OCI-LY7 (cell line): ENCODE results near the gene HOGA1. TPM values are rescaled to one million over a fixed set of nuclear protein-coding genes. Genes with fewer than 3 reads are reported as not detected.
"Not testable (repeated sequence)": the region's sequence is repeated elsewhere in the genome, so short reads cannot be mapped to it uniquely, and the experiment has no call there.

ENCODE experiments used
- BruUV-seq: library from RNA; stranded (reverse); fragments of 400-500 nt; replicated peaks from 2 replicates; lab custom pipeline; 2021; lab: Mats Ljungman, UMichigan
- CTCF ChIA-PET: fragments of 300-600 bp; sonication (Branson Sonifier 250); formaldehyde crosslinking; loops from one replicate; lab custom pipeline; 2022; ENCODE audit warnings: antibody characterized with exemption; ENCODE audit not compliant: unreplicated experiment; lab: Charles Lee
- POLR2A ChIA-PET: fragments of 300-600 bp; sonication (Branson Sonifier 250); formaldehyde crosslinking; loops from one replicate; lab custom pipeline; 2022; ENCODE audit warnings: antibody characterized with exemption; lab: Charles Lee
- DNase-seq: peaks from one replicate; pipeline ENCODE4 v3.0.0-alpha.2; 2015; ENCODE audit warnings: low spot score
- H2AFZ ChIP-seq: fragments of 200-600 bp; sonication (generic), shearing (Covaris generic); 2 replicates; pipeline ENCODE4 v1.6.1; 2014; ENCODE audit warnings: mild to moderate bottlenecking, antibody characterized with exemption, low read length, moderate library complexity
- H3K27ac ChIP-seq: fragments of 200-600 bp; sonication (generic); 2 replicates; pipeline ENCODE4 v1.5.1; 2014; ENCODE audit warnings: mixed run types, low read depth, mild to moderate bottlenecking, moderate library complexity, low read length, inconsistent platforms; ENCODE audit not compliant: poor library complexity, severe bottlenecking
- H3K36me3 ChIP-seq: fragments of 200-600 bp; sonication (generic); 2 replicates; pipeline ENCODE4 v1.6.1; 2014; ENCODE audit warnings: mild to moderate bottlenecking, antibody characterized with exemption, low read length, moderate library complexity, mixed read lengths; ENCODE audit not compliant: insufficient read depth
- H3K4me1 ChIP-seq: fragments of 200-600 bp; sonication (generic); 2 replicates; pipeline ENCODE4 v1.5.1; 2014; ENCODE audit warnings: mild to moderate bottlenecking, low read length; ENCODE audit not compliant: insufficient read depth, poor library complexity, severe bottlenecking
- H3K4me2 ChIP-seq: fragments of 200-600 bp; sonication (generic); 2 replicates; pipeline ENCODE4 v1.6.1; 2014; ENCODE audit warnings: mild to moderate bottlenecking, low read length
- H3K4me3 ChIP-seq: fragments of 200-600 bp; sonication (generic); 2 replicates; pipeline ENCODE4 v1.5.1; 2014; ENCODE audit warnings: mild to moderate bottlenecking, low read depth, low read length; ENCODE audit not compliant: poor library complexity, severe bottlenecking
- H3K79me2 ChIP-seq: fragments of 200-600 bp; sonication (generic); 2 replicates; pipeline ENCODE4 v1.6.1; 2016; ENCODE audit warnings: low read depth, mild to moderate bottlenecking, low read length, moderate library complexity, mixed read lengths; ENCODE audit not compliant: insufficient read depth
- H3K9me2 ChIP-seq: fragments of 200-600 bp; sonication (generic); 2 replicates; pipeline ENCODE4 v1.6.1; 2016; ENCODE audit warnings: mild to moderate bottlenecking, low read length, mixed read lengths; ENCODE audit not compliant: insufficient read depth
- H3K9me3 ChIP-seq: fragments of 200-600 bp; sonication (generic); 2 replicates; pipeline ENCODE4 v1.6.1; 2014; ENCODE audit warnings: mild to moderate bottlenecking, mixed run types, low read length, mixed read lengths
- H4K20me1 ChIP-seq: fragments of 200-600 bp; sonication (generic); 2 replicates; pipeline ENCODE4 v1.6.1; 2014; ENCODE audit warnings: mild to moderate bottlenecking, antibody characterized with exemption, low read length, moderate library complexity, mixed read lengths; ENCODE audit not compliant: insufficient read depth
- CTCF ChIP-seq: fragments of 200-600 bp; sonication (generic); conservative IDR thresholded peaks from 2 replicates; pipeline ENCODE4 v1.5.1; 2014; ENCODE audit warnings: mild to moderate bottlenecking, antibody characterized with exemption, low read length, moderate library complexity, mixed read lengths
- EZH2phosphoT487 ChIP-seq: fragments of 200-600 bp; sonication (generic); IDR thresholded peaks from 2 replicates; pipeline ENCODE4 v1.6.1; 2018; ENCODE audit warnings: low read depth, borderline replicate concordance, mild to moderate bottlenecking, mixed run types, antibody characterized with exemption, low read length, moderate library complexity, mixed read lengths
- intact Hi-C: fragments of 100-400 bp; cut with micrococcal nuclease; formaldehyde crosslinking; loops from one replicate; pipeline ENCODE4 v1.10.0; 2022; ENCODE audit not compliant: unreplicated experiment
- total RNA-seq, 2 experiments: library from RNA; depleted of rRNA in 1 of 2; stranded (reverse); fragments of >200 nt in 1 of 2; shearing (Covaris generic) in 1 of 2; gene quantifications; 2 replicates each; pipeline ENCODE4 v1.2.3, GENCODE V29; 2014 to 2022

The HOGA1 gene
- total RNA-seq, 2 experiments from 2014 or later, result 0.25 TPM; not detected in 1

- no peak for DNase-seq
- H2AFZ ChIP-seq, result no peak overlapping the region
- no peak overlapping the region for H3K4me2 ChIP-seq
- TF ChIP-seq CTCF (no peak), EZH2phosphoT487 (no peak)
- ChIA-PET CTCF (no interaction called here), POLR2A (interaction anchor here (0.5 kb wide), 1 partner anchor 196 kb away, joined by 4 read pairs; no protein-coding TSS in a partner anchor)
- intact Hi-C loops, result no loop called here
- no peaks in the 10 kb centered on the region for H3K36me3 ChIP-seq
- no peaks in the 10 kb centered on the region for H3K79me2 ChIP-seq
- H3K27ac ChIP-seq, result no peak overlapping the region
- H3K4me1 ChIP-seq, result no peaks in the 10 kb centered on the region
- no TSS peak for BruUV-seq
- H3K9me2 ChIP-seq, result no peaks in the 10 kb centered on the region
- no peaks in the 10 kb centered on the region for H4K20me1 ChIP-seq
- no peaks in the 10 kb centered on the region for H3K9me3 ChIP-seq
- H3K4me3 ChIP-seq, result no peak overlapping the region
Observed at GRCh38 chr10:97550336-97551149, 33.6 kb upstream of the HOGA1 start.

GRCh38 chr10:97551271-97551670 is 32.9 kb upstream of the HOGA1 start:
- H3K4me3 ChIP-seq, result no peak overlapping the region
- no peaks in the 10 kb centered on the region for H4K20me1 ChIP-seq
- H3K36me3 ChIP-seq, result no peaks in the 10 kb centered on the region
- CTCF ChIA-PET, result no interaction called here
- H3K79me2 ChIP-seq, result no peaks in the 10 kb centered on the region
- no peak for DNase-seq
- no peaks in the 10 kb centered on the region for H3K9me2 ChIP-seq
- H3K4me1 ChIP-seq, result no peaks in the 10 kb centered on the region
- intact Hi-C loops, result no loop called here
- no TSS peak for BruUV-seq
- H2AFZ ChIP-seq, result no peak overlapping the region
- no peak overlapping the region for H3K27ac ChIP-seq
- POLR2A ChIA-PET, result interaction anchor here (0.5 to 0.7 kb wide), 2 partner anchors 197 to 210 kb away, joined by 3 to 4 read pairs; no protein-coding TSS in a partner anchor
- no peaks in the 10 kb centered on the region for H3K9me3 ChIP-seq
- no peak overlapping the region for H3K4me2 ChIP-seq
- TF ChIP-seq EZH2phosphoT487 (no peak), CTCF (no peak)

- ChIA-PET POLR2A (interaction anchor here (0.6 to 1.4 kb wide), 6 partner anchors 10 to 152 kb away, joined by 3 to 5 read pairs (median 4); no protein-coding TSS in a partner anchor), CTCF (interaction anchor here (0.6 kb wide), 1 partner anchor 14 kb away, joined by 3 read pairs; no protein-coding TSS in a partner anchor)
- H3K4me1 ChIP-seq, result no peaks in the 10 kb centered on the region
- no peak overlapping the region for H3K4me3 ChIP-seq
- H4K20me1 ChIP-seq, result no peaks in the 10 kb centered on the region
- no peak overlapping the region for H3K27ac ChIP-seq
- BruUV-seq, result no TSS peak
- no peaks in the 10 kb centered on the region for H3K79me2 ChIP-seq
- TF ChIP-seq EZH2phosphoT487 (no peak), CTCF (peak; percentile 78)
- no peak overlapping the region for H2AFZ ChIP-seq
- no peak overlapping the region for H3K4me2 ChIP-seq
- no peaks in the 10 kb centered on the region for H3K9me3 ChIP-seq
- peak; percentile 57 for DNase-seq
- no peaks in the 10 kb centered on the region for H3K36me3 ChIP-seq
- no peaks in the 10 kb centered on the region for H3K9me2 ChIP-seq
- intact Hi-C loops, result loop anchor here (1.0 kb wide), 2 partner anchors 90 to 146 kb away; no protein-coding TSS in a partner anchor
Observed at GRCh38 chr10:97553575-97554031, 30.6 kb upstream of the HOGA1 start.

GRCh38 chr10:97554336-97554735 is 29.9 kb upstream of the HOGA1 start:
- H3K9me3 ChIP-seq, H4K20me1 ChIP-seq, H2AFZ ChIP-seq, H3K27ac ChIP-seq, intact Hi-C loops, H3K4me2 ChIP-seq, DNase-seq, BruUV-seq, H3K79me2 ChIP-seq, H3K4me3 ChIP-seq, CTCF ChIA-PET, H3K9me2 ChIP-seq, H3K36me3 ChIP-seq, H3K4me1 ChIP-seq: not testable (repeated sequence)
- POLR2A ChIA-PET, result interaction anchor here (0.7 to 1.2 kb wide), 3 partner anchors 16 to 89 kb away, joined by 3 to 8 read pairs (median 3); no protein-coding TSS in a partner anchor
